ENCODE results near the gene KRTAP4-9.
"Not testable (repeated sequence)": the region's sequence is repeated elsewhere in the genome, so short reads cannot be mapped to it uniquely, and the experiment has no call there.

- not testable (repeated sequence) for TF ChIP-seq CTCF (conservative IDR thresholded peaks at IDR 0.05; ENCODE audit: low read depth, low read length); EZH2 (IDR thresholded peaks at IDR 0.05; ENCODE audit: borderline replicate concordance, low read depth, low read length, poor library complexity, severe bottlenecking)
Measured at GRCh38 chr17:41065016-41065689, 40.0 kb upstream of the KRTAP4-9 start.

All from A673 (cell line).